Measurements from ENCODE around the gene MTHFR. TPM values are rescaled to one million over a fixed set of nuclear protein-coding genes. Genes with fewer than 3 reads are reported as not detected.

MTHFR gene
- total RNA-seq = 15.6 and 18.4 TPM in 2 replicates

- DNase-seq = peak; percentile 100
- H3K4me3 Mint-ChIP-seq = peak within 1 kb of the TSS; percentile 99
- intact Hi-C loops (cut with micrococcal nuclease) = loop anchor here (1.0 to 5.0 kb wide), 5 partner anchors 69 to 543 kb away; partner anchors contain the start of genes AGTRAP, MAD2L2, MFN2 and MTOR
- no peaks in the 10 kb centered on the region for H3K9me3 Mint-ChIP-seq
- peak within 1 kb of the TSS; percentile 95 for H3K27ac Mint-ChIP-seq
- H3K27me3 Mint-ChIP-seq = no peaks in the 10 kb centered on the region
- H3K36me3 Mint-ChIP-seq (ENCODE audit: low read depth) = peaks cover 16% of the 10 kb centered on the region
- peaks cover 53% of the 10 kb centered on the region for H3K4me1 Mint-ChIP-seq
Observed at GRCh38 chr1:11805422-11806306, at the start of gene MTHFR, which contains the start of gene CLCN6. MTHFR (minus strand) TSS chr1:11805964; CDS start chr1:11803116, 2,848 bp downstream. CLCN6 (plus strand) TSS chr1:11806191; CDS start chr1:11806263, 72 bp downstream.

- Mint-ChIP-seq H3K27ac (no peak overlapping the region), H3K27me3 (peaks cover 42% of the 10 kb centered on the region), H3K9me3 (no peaks in the 10 kb centered on the region), H3K36me3 (ENCODE audit: low read depth) (no peaks in the 10 kb centered on the region), H3K4me1 (no peaks in the 10 kb centered on the region), H3K4me3 (no peak overlapping the region)
- intact Hi-C loops (cut with micrococcal nuclease) = loop anchor here (5.0 kb wide), 1 partner anchor 42 kb away; no protein-coding TSS in a partner anchor
- no peak for DNase-seq
Observed at GRCh38 chr1:11855430-11855829, 49.7 kb upstream of the MTHFR start.

GRCh38 chr1:11854519-11854918 lies 48.8 kb upstream of the MTHFR start:
- peaks cover 36% of the 10 kb centered on the region for H3K27me3 Mint-ChIP-seq
- H3K9me3 Mint-ChIP-seq = no peaks in the 10 kb centered on the region
- no peaks in the 10 kb centered on the region for H3K36me3 Mint-ChIP-seq (ENCODE audit: low read depth)
- no peak overlapping the region for H3K4me3 Mint-ChIP-seq
- H3K27ac Mint-ChIP-seq = no peak overlapping the region
- DNase-seq = no peak
- intact Hi-C loops (cut with micrococcal nuclease) = no loop called here
- H3K4me1 Mint-ChIP-seq = no peaks in the 10 kb centered on the region

GRCh38 chr1:11851180-11851579 lies 45.4 kb upstream of the MTHFR start:
- Mint-ChIP-seq H3K27me3 (peaks cover 16% of the 10 kb centered on the region), H3K4me1 (no peaks in the 10 kb centered on the region), H3K9me3 (no peaks in the 10 kb centered on the region), H3K27ac (no peak overlapping the region), H3K36me3 (ENCODE audit: low read depth) (no peaks in the 10 kb centered on the region), H3K4me3 (no peak overlapping the region)
- DNase-seq = no peak
- intact Hi-C loops (cut with micrococcal nuclease) = no loop called here

- intact Hi-C loops (cut with micrococcal nuclease) = no loop called here
- Mint-ChIP-seq H3K36me3 (ENCODE audit: low read depth) (peaks cover 3% of the 10 kb centered on the region), H3K27me3 (peaks cover 16% of the 10 kb centered on the region), H3K9me3 (no peaks in the 10 kb centered on the region), H3K27ac (no peak overlapping the region), H3K4me3 (no peak overlapping the region), H3K4me1 (peaks cover 2% of the 10 kb centered on the region)
- DNase-seq = no peak
Observed at GRCh38 chr1:11850156-11850555, 44.4 kb upstream of the MTHFR start.

GRCh38 chr1:11848373-11848700 lies 42.6 kb upstream of the MTHFR start:
- H3K4me1 Mint-ChIP-seq = peaks cover 2% of the 10 kb centered on the region
- intact Hi-C loops (cut with micrococcal nuclease) = no loop called here
- no peak overlapping the region for H3K27ac Mint-ChIP-seq
- peaks cover 10% of the 10 kb centered on the region for H3K36me3 Mint-ChIP-seq (ENCODE audit: low read depth)
- H3K4me3 Mint-ChIP-seq = no peak overlapping the region
- no peaks in the 10 kb centered on the region for H3K9me3 Mint-ChIP-seq
- H3K27me3 Mint-ChIP-seq = peaks cover 14% of the 10 kb centered on the region
- DNase-seq = no peak

GRCh38 chr1:11847667-11848372 lies 42.1 kb upstream of the MTHFR start, which contains the start of gene NPPA:
NPPA (minus strand) TSS chr1:11847783; CDS start chr1:11847684, 99 bp downstream.
- DNase-seq = no peak
- no peak within 1 kb of the TSS for H3K27ac Mint-ChIP-seq
- peaks cover 10% of the 10 kb centered on the region for H3K27me3 Mint-ChIP-seq
- peaks cover 2% of the 10 kb centered on the region for H3K4me1 Mint-ChIP-seq
- intact Hi-C loops (cut with micrococcal nuclease) = no loop called here
- no peak within 1 kb of the TSS for H3K4me3 Mint-ChIP-seq
- H3K36me3 Mint-ChIP-seq (ENCODE audit: low read depth) = peaks cover 10% of the 10 kb centered on the region
- H3K9me3 Mint-ChIP-seq = no peaks in the 10 kb centered on the region

- Mint-ChIP-seq H3K27me3 (peaks cover 3% of the 10 kb centered on the region), H3K4me1 (peaks cover 2% of the 10 kb centered on the region), H3K4me3 (no peak overlapping the region), H3K36me3 (ENCODE audit: low read depth) (peaks cover 20% of the 10 kb centered on the region), H3K27ac (no peak overlapping the region), H3K9me3 (no peaks in the 10 kb centered on the region)
- peak; percentile 60 for DNase-seq
- intact Hi-C loops (cut with micrococcal nuclease) = no loop called here
Observed at GRCh38 chr1:11845641-11846335, 40.0 kb upstream of the MTHFR start.

GRCh38 chr1:11842154-11843041 lies 36.6 kb upstream of the MTHFR start:
- Mint-ChIP-seq H3K27ac (no peak overlapping the region), H3K36me3 (ENCODE audit: low read depth) (peaks cover 33% of the 10 kb centered on the region), H3K9me3 (no peaks in the 10 kb centered on the region), H3K4me1 (peaks cover 6% of the 10 kb centered on the region), H3K27me3 (no peaks in the 10 kb centered on the region), H3K4me3 (no peak overlapping the region)
- intact Hi-C loops (cut with micrococcal nuclease) = no loop called here
- no peak for DNase-seq

- no peak overlapping the region for H3K4me3 Mint-ChIP-seq
- H3K4me1 Mint-ChIP-seq = peaks cover 6% of the 10 kb centered on the region
- no peaks in the 10 kb centered on the region for H3K9me3 Mint-ChIP-seq
- H3K27ac Mint-ChIP-seq = no peak overlapping the region
- no peak for DNase-seq
- H3K27me3 Mint-ChIP-seq = no peaks in the 10 kb centered on the region
- intact Hi-C loops (cut with micrococcal nuclease) = no loop called here
- H3K36me3 Mint-ChIP-seq (ENCODE audit: low read depth) = peaks cover 35% of the 10 kb centered on the region
Observed at GRCh38 chr1:11841245-11842153, 35.7 kb upstream of the MTHFR start.

- Mint-ChIP-seq H3K27me3 (no peaks in the 10 kb centered on the region), H3K27ac (no peak overlapping the region), H3K4me1 (peaks cover 5% of the 10 kb centered on the region), H3K9me3 (no peaks in the 10 kb centered on the region), H3K36me3 (ENCODE audit: low read depth) (peaks cover 36% of the 10 kb centered on the region), H3K4me3 (no peak overlapping the region)
- intact Hi-C loops (cut with micrococcal nuclease) = loop anchor here (1.0 kb wide), 1 partner anchor 67 kb away; no protein-coding TSS in a partner anchor
- no peak for DNase-seq
Observed at GRCh38 chr1:11839727-11840705, 34.3 kb upstream of the MTHFR start.
